Activated CD4-positive, alpha-beta T cell treated with anti-CD3 and anti-CD28 coated beads for 48 hours (primary cell): ENCODE data around the gene DHX35.

ENCODE experiments used
- DNase-seq: peaks from one replicate; pipeline ENCODE4 v3.0.0-alpha.2; 2020

DHX35 gene

DNA sequence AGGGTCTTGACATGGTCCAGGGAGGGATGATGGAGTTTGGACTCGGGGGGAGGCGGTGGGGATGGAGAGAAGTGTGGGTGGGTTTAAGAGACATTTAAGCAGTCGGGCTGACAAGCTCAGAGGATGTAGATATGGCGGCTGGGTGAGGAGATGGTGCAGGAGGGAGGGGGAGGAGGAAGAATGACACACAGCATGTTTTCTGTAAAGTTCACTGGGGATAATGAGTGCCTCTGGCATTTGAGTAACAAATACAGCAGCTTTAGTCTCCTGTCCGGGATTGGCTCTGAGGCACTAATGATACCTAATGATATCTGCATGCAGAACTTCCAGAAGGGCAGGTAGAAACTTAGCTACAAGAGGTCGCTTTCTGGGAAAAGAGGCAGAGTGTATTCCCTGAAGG, 107.8 kb downstream of the DHX35 start:
- DNase-seq: no peak

DNA sequence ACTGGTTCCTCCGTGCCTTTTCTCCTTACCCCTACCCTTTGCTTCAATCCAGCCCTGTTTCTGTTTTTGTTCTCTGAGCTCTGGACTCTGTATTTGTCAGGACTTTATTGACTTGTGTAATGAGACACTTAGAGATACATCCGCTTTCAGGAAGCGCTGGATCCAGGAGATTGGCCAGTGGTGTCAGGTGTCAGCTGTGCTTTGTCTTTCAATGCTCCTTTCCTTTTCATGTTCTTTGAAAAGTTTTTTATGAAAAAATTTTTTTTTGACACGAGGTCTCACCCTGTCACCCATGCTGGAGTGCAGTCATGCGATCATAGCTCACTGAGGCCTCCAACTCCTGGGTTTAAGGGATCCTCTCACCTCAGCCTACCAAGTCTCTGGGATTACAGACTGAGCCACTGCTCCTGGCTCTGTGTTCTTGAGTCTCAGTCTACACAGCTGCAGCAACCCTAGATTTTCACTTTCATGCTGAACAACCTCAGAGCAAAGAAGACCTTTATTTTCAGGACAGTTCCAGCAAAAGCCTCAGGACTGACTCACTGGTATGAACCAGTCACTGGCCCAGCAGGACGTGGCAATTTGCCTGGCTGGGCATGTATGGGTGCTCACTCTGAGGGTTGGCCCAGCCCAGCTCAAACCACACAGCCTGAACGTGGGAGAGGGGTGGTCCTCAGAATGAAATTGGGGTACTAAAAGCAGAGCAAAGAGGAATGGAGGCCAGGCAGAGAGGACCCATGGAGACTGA, 108.5 kb downstream of the DHX35 start:
- DNase-seq: no peak

DNA sequence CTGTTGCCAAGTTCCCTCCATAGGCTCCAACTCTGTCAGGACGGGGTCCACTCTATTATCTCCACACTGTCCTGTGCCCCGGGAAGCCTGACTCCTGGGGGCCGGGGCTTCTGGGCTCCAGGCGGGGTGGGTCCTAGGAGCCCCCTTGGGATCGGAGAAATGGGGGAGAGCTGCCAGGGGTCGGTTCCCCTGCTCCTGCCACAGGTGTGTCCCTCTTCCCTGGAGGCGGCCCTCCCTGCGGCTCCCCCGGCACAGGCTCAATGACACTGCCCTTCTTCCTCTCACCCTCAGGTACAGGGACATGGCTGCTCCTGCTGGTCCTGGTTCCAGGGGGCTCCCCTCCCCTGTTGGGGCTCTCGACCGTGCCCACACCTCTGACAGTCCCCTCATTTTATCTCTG, 110.0 kb downstream of the DHX35 start:
- no peak for DNase-seq

DNA sequence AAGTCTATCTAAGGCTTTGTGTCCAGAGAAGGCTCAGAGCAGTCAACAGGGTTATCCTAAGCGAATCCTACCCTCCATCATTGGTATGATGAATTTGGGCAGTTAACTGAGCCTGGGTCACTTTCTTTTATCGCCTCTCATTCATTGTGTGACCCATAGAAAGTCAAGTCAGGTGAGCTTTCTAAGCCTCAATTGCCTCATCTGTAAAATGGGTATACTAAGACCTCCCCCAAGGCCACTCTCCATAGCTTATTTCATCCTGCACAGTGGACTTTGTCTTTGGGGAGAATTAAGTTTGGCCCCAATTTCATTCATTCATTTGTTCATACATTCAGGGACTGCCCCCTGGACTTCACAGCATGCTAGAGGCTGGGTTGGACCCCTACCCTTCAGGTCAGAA, 110.5 kb downstream of the DHX35 start:
- DNase-seq: no peak

DNA sequence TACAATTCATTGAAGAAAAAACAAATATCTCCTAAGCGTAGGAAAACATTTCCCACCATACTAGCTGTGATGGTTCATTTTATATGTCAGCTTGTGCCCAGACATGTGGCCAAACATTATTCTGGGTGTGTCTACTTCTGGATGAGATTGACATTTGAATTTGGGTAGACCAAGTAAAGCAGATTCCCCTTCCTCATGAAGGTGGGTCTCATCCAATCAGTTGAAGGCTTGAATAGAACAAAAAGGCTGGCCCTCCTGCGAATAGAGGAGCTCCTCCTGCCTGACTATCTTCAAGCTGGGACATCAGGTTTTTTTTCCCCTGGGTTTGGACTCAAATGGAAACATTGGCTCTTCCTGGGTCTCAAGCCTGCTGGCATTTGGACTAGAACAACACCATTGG, 113.6 kb downstream of the DHX35 start:
- no peak for DNase-seq

DNA sequence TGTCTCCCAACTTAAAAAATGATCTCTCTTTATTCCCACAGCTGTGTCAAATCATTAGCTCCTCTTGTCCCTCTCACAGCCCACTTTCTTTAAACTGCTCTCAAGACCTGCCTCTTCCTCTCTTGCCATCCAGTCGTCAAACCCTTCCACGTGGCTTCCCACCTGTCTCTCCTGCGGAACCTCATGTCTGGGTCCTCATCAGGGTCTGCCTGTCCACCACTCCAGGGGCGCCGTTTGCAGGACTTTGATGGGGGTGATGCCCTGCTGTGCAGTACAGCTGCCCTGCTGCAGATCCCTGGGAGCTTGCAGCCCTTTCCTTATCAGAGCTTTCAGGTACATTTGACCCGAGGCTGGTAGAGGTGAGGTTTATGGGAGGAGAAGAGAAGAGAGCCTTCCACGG, 114.8 kb downstream of the DHX35 start:
- DNase-seq: no peak

DNA sequence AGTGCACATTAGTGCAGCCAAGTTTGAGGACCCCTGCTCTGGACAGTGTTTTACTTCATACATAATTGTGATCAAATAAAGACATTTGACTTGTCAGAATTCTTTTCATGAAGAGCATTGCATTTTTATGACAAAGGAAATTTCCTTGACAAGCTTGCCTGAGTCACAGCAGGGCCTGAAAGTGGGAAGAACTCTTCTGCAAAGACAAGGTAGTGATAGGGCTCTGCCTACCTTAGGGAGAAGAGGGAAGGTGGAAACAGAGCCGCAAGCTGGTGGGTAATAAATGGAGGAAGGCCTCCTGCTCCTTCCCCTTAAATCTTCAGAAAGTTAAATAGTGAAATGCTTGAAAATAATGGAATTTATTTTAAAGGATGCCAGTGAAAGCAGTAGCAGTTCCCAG, 118.2 kb downstream of the DHX35 start:
- DNase-seq: no peak

DNA sequence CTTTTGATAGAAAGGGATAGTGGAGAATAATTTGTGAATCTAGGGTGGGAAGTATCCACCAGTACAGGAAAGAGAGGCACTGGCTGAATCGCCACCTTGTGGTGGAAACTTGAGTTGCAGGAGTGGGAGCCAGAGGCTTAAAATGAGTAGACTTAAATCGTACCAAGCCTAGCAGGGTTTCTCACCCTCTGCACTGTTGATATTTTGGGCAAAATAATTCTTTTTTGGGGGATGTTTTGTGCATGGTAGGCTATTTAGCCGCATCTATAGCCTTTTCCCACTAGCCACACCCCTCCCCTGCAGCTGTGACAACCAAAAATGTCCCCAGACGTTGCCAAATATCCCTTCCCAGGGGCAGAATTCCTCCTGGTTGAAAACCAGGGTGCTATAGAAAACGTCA, 119.1 kb downstream of the DHX35 start:
- DNase-seq: peak; percentile 89

DNA sequence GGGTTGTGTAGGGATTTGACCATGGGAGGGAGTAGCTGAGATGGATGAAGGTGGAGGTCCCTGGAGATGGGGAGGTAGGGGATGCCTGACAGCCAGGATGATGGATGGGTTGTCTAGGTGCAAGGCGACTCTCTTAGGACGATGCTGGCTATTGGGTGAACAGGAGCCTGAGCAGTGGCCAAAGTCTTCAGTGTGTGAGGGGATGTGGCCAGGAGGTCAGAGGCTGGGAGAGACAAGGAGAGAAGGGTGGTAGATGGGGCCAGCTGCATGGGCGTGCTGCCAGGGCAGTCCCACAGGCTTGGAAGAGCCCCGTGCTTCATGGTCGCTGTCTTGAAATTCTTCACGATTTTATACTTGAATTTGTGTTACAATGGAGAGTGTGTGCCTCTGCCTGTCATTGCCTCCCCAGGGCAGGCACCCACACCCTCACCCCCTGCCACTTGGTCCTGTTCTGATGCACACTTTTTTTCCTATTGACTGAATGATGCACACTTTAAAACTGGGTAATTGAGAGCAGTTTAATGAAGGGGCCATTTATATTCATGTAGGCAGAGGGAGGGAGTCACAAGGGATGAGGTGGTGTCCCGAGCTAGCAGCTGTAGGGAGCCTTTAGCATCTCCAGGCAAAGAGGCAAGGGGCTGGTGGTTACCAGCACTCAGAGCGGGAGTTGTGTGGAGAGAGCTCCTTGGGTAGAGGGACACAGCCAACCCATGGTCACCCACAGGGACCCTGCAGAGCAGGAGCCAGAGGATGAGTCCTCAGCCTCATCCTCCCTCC, 120.7 kb downstream of the DHX35 start:
- DNase-seq: no peak

DNA sequence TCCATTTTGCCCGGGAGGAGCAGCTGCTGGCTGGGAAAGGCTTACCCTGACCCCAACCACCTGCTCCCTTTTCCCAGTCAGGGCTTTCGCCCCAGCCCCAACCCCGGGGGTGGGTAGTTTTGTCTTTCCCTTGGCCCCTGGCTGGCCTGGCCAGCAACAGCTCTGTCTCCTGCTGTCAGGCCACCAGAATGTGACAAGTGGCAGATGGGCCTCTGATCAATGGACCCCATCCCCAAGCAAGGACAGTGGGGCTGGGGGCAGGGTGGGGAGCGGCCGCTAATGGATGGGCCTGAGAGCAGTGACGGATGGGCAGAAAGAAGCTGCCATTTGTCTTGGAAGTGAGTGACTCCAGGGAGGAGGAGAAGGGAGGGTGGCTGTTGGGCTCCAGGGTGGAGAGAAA, 121.6 kb downstream of the DHX35 start:
- no peak for DNase-seq

DNA sequence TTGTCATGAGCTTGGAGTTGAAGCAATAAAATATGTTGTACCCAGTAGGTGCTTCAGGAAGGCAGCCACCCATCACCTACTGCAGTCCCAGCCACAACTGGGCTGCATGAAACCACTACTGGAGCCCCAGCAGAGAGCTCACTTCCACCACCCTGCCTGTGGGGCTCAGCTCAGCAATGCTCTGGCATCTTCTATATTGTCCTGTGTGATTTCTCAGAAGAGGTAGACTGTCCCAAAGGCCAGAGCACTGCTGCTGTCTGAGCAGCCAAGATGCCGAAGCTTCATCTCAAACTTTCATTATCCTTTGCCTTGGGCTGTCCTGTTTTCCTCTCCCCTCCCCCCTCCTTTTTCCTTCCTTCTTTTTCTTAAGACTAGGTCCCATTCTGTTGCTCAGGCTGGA, 126.9 kb downstream of the DHX35 start:
- DNase-seq: no peak
